ENCODE data around the gene DLGAP1.

DNA sequence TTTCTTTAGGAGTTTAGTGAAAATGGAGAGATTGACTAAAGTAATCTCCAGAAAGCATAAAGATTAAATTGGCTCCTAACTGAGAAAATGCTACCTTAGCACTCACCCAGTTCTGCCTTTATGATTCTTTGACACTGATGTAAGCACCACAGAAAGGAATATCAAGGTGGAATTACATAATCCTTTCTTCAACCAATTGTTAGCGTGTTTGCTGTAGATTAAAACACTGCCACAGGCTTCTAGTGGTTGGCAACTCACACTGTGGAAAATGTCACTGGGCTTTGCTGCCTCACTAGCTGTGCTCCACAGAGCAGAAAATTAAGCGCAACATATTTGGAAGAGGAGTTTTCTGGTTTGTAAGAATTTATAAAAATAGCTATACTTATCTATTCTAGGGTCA lies 104.1 kb downstream of the DLGAP1 start:
- TF ChIP-seq, protein P1, sequence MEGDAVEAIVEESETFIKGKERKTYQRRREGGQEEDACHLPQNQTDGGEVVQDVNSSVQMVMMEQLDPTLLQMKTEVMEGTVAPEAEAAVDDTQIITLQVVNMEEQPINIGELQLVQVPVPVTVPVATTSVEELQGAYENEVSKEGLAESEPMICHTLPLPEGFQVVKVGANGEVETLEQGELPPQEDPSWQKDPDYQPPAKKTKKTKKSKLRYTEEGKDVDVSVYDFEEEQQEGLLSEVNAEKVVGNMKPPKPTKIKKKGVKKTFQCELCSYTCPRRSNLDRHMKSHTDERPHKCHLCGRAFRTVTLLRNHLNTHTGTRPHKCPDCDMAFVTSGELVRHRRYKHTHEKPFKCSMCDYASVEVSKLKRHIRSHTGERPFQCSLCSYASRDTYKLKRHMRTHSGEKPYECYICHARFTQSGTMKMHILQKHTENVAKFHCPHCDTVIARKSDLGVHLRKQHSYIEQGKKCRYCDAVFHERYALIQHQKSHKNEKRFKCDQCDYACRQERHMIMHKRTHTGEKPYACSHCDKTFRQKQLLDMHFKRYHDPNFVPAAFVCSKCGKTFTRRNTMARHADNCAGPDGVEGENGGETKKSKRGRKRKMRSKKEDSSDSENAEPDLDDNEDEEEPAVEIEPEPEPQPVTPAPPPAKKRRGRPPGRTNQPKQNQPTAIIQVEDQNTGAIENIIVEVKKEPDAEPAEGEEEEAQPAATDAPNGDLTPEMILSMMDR (IDR thresholded peaks at IDR 0.05): no peak
- TF ChIP-seq ZFX (IDR thresholded peaks at IDR 0.05; ENCODE audit: borderline replicate concordance): no peak
